SK-N-SH (cell line): ENCODE measurements around the gene ARL1. TPM values are rescaled to one million over a fixed set of nuclear protein-coding genes. Genes with fewer than 3 reads are reported as not detected.

Source experiments
- CTCF ChIA-PET: fragments of 300-600, 350-600 bp; formaldehyde crosslinking; extraction: SDS; loops from one replicate; lab custom pipeline; 2021; lab: Yijun Ruan, JAX
- POLR2A ChIA-PET: fragments of 350-600 bp; sonication (Branson Sonifier 250); formaldehyde crosslinking; extraction: SDS; loops from one replicate; lab custom pipeline; 2020; ENCODE audit warnings: antibody characterized with exemption, inconsistent platforms; lab: Yijun Ruan, JAX
- DNase-seq: peaks from one replicate; pipeline ENCODE4 v3.0.0; 2012
- H2AFZ ChIP-seq: fragments of 200-600 bp; sonication (generic); 2 replicates; pipeline ENCODE4 v1.8.1; 2016; ENCODE audit warnings: antibody characterized with exemption, mild to moderate bottlenecking, low read depth
- H3F3A ChIP-seq: fragments of 200-600 bp; sonication (generic); replicated peaks from 2 replicates; pipeline ENCODE3; 2016; ENCODE audit warnings: antibody characterized with exemption, mild to moderate bottlenecking; ENCODE audit not compliant: insufficient read depth
- H3K27ac ChIP-seq, 2 experiments: fragments of 200-500 bp in 1 of 2; fragments of 200-600 bp in 1 of 2; sonication (Bioruptor generic) in 1 of 2; sonication (generic), shearing (Covaris generic) in 1 of 2; 2 replicates each; pipeline versions ENCODE4 v1.5.1 to v1.6.1; 2014 to 2016; ENCODE audit warnings: low read depth in 2 of 2, inconsistent platforms in 1 of 2, low read length in 1 of 2, mild to moderate bottlenecking in 1 of 2, mixed read lengths in 1 of 2
- H3K27me3 ChIP-seq: fragments of 200-600 bp; sonication (generic), shearing (Covaris generic); 2 replicates; pipeline ENCODE4 v1.6.1; 2016; ENCODE audit warnings: mixed run types; ENCODE audit not compliant: insufficient read depth
- H3K36me3 ChIP-seq, 2 experiments: fragments of 200-500 bp in 1 of 2; fragments of 200-600 bp in 1 of 2; sonication (Bioruptor generic) in 1 of 2; sonication (generic) in 1 of 2; replicated peaks in 1 of 2; 2 replicates each; pipeline versions ENCODE3 to v1.5.1; 2014 to 2016; ENCODE audit warnings: low read length in 1 of 2, mild to moderate bottlenecking in 1 of 2; ENCODE audit not compliant: insufficient read depth in 2 of 2, control insufficient read depth in 1 of 2
- H3K4me1 ChIP-seq, 2 experiments: fragments of 200-500 bp in 1 of 2; fragments of 200-600 bp in 1 of 2; sonication (Bioruptor generic) in 1 of 2; sonication (generic), shearing (Covaris generic) in 1 of 2; 2 replicates each; pipeline versions ENCODE4 v1.5.1 to v1.6.1; 2014 to 2016; ENCODE audit warnings: low read depth in 1 of 2, low read length in 1 of 2, mixed run types in 1 of 2; ENCODE audit not compliant: insufficient read depth in 2 of 2, control insufficient read depth in 1 of 2
- H3K4me2 ChIP-seq: fragments of 200-600 bp; sonication (generic), shearing (Covaris generic); 2 replicates; pipeline ENCODE4 v1.6.1; 2017; ENCODE audit warnings: mixed run types
- H3K4me3 ChIP-seq, 2 experiments: fragments of 200-500 bp in 1 of 2; fragments of 200-600 bp in 1 of 2; sonication (Bioruptor generic) in 1 of 2; sonication (generic), shearing (Covaris generic) in 1 of 2; 2 replicates each; pipeline versions ENCODE4 v1.5.1 to v1.8.1; 2014 to 2016; ENCODE audit warnings: low read depth in 2 of 2, inconsistent platforms in 1 of 2, low read length in 1 of 2, mild to moderate bottlenecking in 1 of 2, mixed read lengths in 1 of 2, moderate library complexity in 1 of 2
- H3K79me2 ChIP-seq: fragments of 200-600 bp; sonication (generic); 2 replicates; pipeline ENCODE4 v1.8.1; 2017; ENCODE audit warnings: mild to moderate bottlenecking; ENCODE audit not compliant: insufficient read depth
- H3K9ac ChIP-seq: fragments of 200-600 bp; sonication (generic); 2 replicates; pipeline ENCODE4 v1.6.1; 2017; ENCODE audit warnings: mixed run types
- H3K9me2 ChIP-seq: fragments of 200-600 bp; sonication (generic); 2 replicates; pipeline ENCODE4 v1.6.1; 2017; ENCODE audit warnings: mixed run types
- H3K9me3 ChIP-seq: fragments of 200-600 bp; sonication (generic); 2 replicates; pipeline ENCODE4 v1.6.1; 2017; ENCODE audit warnings: mixed run types, mild to moderate bottlenecking, moderate library complexity
- H4K20me1 ChIP-seq: fragments of 200-600 bp; sonication (generic); 2 replicates; pipeline ENCODE4 v1.6.1; 2017; ENCODE audit warnings: mild to moderate bottlenecking, mixed run types; ENCODE audit not compliant: insufficient read depth
- CHD2 ChIP-seq: fragments of 150-350 bp; IDR thresholded peaks from 2 replicates; pipeline ENCODE4 v1.6.1; 2018; ENCODE audit warnings: low read length; ENCODE audit not compliant: partially characterized antibody
- EZH2phosphoT487 ChIP-seq: fragments of 200-600 bp; sonication (generic); IDR thresholded peaks from 2 replicates; pipeline ENCODE4 v1.6.1; 2017; ENCODE audit warnings: low read depth, mixed run types, mild to moderate bottlenecking, antibody characterized with exemption, moderate library complexity, borderline replicate concordance
- GABPA ChIP-seq: IDR thresholded peaks from 2 replicates; pipeline ENCODE4 v1.4.0; 2012; ENCODE audit warnings: low read depth, mild to moderate bottlenecking
- POLR2AphosphoS5 ChIP-seq: IDR thresholded peaks from 2 replicates; pipeline ENCODE4 v1.6.1; 2012; ENCODE audit warnings: low read depth, low read length
- RAD21 ChIP-seq: IDR thresholded peaks from 2 replicates; pipeline ENCODE4 v1.6.1; 2012; ENCODE audit warnings: mild to moderate bottlenecking, low read length
- TCF12 ChIP-seq: IDR thresholded peaks from 2 replicates; pipeline ENCODE4 v1.4.0; 2012
- TEAD4 ChIP-seq: IDR thresholded peaks from 2 replicates; pipeline ENCODE4 v1.4.0; 2012; ENCODE audit warnings: mild to moderate bottlenecking, borderline replicate concordance; ENCODE audit not compliant: insufficient read depth
- WGBS: methylation state at CpG from one replicate; pipeline ENCODE4 v1.1.6; 2017; ENCODE audit warnings: low lambda C conversion rate; 5-methylcytosine and 5-hydroxymethylcytosine counted together
- polyA plus RNA-seq, 3 experiments: library from polyadenylated mRNA; depleted of rRNA; stranded (reverse); fragments of >200 nt; gene quantifications; 2 replicates each; pipeline ENCODE4 v1.2.3, GENCODE V29; 2012
- TF ChIP-seq, protein P1 (sequence below): IDR thresholded peaks from 2 replicates; pipeline ENCODE4 v1.4.0; 2012; ENCODE audit warnings: low read depth, borderline replicate concordance
- TF ChIP-seq, protein P2 (sequence below): fragments of 200-600 bp; sonication (generic); IDR thresholded peaks from 2 replicates; pipeline ENCODE4 v1.6.1; 2017; ENCODE audit warnings: antibody characterized with exemption, mild to moderate bottlenecking, moderate library complexity
- TF ChIP-seq, protein P3 (sequence below): IDR thresholded peaks from 2 replicates; pipeline ENCODE4; 2012
- TF ChIP-seq, protein P4 (sequence below): IDR thresholded peaks from 2 replicates; pipeline ENCODE4 v1.4.0; 2012; ENCODE audit warnings: low read depth
- TF ChIP-seq, protein P5 (sequence below): fragments of 150-350 bp; IDR thresholded peaks from 2 replicates; pipeline ENCODE4 v1.6.1; 2016; ENCODE audit warnings: mild to moderate bottlenecking, low read depth, low read length

The ARL1 gene
- polyA plus RNA-seq, 1 of the 3 experiments (the other 2 are of a cell fraction): 50.2 TPM

DNA sequence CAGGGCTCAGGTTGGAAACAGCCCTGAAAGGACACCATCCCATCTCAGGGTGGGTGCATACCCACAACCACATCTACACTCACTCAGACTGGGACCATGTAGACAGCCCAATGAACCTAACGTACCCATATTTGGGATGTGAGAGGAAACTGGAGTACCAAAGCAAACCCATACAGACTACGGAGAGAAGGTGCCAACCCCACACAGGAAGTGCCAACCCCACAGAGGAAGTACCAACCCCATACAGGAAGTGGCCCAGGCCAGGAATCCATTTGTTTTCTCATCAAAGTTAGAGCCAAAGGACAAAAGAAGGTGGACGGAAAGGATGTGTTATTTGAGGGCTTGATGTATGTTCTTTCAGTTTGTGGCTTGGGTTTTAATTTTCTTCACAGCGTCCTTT is 48.1 kb upstream of the ARL1 start:
- 37% methylated on average over 4 of the region's 4 CpGs for WGBS
- no peaks in the 10 kb centered on the region for H3K9me2 ChIP-seq
- CTCF ChIA-PET: interaction anchor here (1.0 kb wide), 1 partner anchor 41 kb away, joined by 3 read pairs; no protein-coding TSS in a partner anchor

DNA sequence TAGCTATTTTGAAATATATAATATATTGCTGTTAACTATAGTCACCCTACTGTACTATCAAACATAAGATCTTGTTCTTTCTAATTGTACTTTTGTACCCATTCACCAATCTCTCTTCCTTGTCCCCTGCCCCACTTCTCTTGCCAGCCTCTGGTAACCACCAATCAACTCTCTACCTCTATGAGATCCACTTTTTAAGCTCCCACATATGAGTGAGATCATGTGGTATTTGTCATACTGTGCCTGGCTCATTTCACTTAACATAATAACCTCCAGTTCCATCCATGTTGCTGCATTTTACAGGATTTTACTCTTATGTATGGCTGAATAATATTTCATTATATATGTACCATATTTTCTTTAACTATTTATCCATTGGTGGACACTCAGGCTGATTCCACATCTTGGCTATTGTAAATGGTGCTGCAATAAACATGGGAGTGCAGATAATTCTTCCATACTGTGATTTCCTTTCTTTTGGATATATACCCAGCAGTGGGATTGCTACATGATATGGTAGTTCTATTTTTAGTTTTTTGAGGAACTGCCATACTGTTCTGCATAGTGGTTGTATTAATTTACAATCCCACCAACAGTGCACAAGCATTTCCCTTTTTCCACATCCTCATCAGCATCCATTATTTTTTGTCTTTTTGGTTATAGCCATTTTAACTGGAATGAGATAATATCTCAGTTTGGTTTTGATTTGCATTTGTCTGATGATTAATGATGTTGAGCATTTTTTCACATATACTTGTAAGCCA is 34.1 kb upstream of the ARL1 start:
- Histone ChIP-seq H3K27ac (no peak overlapping the region), H3K9ac (no peak overlapping the region), H3K79me2 (no peaks in the 10 kb centered on the region), H3F3A (no peaks in the 10 kb centered on the region), H3K27me3 (peaks cover 12% of the 10 kb centered on the region; the same call in 1 of the 2 replicates), H3K4me3 (no peak overlapping the region), H3K9me2 (no peaks in the 10 kb centered on the region), H4K20me1 (no peaks in the 10 kb centered on the region), H3K36me3 (no peaks in the 10 kb centered on the region), H3K9me3 (no peaks in the 10 kb centered on the region), H3K4me2 (no peak overlapping the region), H3K4me1 (no peaks in the 10 kb centered on the region), H2AFZ (no peak overlapping the region)
- no peak for DNase-seq
- ChIA-PET POLR2A (no interaction called here), CTCF (no interaction called here)
- no peak for TF ChIP-seq TEAD4
- no peak for TF ChIP-seq TCF12
- TF ChIP-seq EZH2phosphoT487: no peak
- no peak for TF ChIP-seq POLR2AphosphoS5
- TF ChIP-seq RAD21: no peak
- TF ChIP-seq, protein P1, sequence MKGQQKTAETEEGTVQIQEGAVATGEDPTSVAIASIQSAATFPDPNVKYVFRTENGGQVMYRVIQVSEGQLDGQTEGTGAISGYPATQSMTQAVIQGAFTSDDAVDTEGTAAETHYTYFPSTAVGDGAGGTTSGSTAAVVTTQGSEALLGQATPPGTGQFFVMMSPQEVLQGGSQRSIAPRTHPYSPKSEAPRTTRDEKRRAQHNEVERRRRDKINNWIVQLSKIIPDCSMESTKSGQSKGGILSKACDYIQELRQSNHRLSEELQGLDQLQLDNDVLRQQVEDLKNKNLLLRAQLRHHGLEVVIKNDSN: no peak
- TF ChIP-seq, protein P2, sequence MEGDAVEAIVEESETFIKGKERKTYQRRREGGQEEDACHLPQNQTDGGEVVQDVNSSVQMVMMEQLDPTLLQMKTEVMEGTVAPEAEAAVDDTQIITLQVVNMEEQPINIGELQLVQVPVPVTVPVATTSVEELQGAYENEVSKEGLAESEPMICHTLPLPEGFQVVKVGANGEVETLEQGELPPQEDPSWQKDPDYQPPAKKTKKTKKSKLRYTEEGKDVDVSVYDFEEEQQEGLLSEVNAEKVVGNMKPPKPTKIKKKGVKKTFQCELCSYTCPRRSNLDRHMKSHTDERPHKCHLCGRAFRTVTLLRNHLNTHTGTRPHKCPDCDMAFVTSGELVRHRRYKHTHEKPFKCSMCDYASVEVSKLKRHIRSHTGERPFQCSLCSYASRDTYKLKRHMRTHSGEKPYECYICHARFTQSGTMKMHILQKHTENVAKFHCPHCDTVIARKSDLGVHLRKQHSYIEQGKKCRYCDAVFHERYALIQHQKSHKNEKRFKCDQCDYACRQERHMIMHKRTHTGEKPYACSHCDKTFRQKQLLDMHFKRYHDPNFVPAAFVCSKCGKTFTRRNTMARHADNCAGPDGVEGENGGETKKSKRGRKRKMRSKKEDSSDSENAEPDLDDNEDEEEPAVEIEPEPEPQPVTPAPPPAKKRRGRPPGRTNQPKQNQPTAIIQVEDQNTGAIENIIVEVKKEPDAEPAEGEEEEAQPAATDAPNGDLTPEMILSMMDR: no peak
- TF ChIP-seq, protein P3, sequence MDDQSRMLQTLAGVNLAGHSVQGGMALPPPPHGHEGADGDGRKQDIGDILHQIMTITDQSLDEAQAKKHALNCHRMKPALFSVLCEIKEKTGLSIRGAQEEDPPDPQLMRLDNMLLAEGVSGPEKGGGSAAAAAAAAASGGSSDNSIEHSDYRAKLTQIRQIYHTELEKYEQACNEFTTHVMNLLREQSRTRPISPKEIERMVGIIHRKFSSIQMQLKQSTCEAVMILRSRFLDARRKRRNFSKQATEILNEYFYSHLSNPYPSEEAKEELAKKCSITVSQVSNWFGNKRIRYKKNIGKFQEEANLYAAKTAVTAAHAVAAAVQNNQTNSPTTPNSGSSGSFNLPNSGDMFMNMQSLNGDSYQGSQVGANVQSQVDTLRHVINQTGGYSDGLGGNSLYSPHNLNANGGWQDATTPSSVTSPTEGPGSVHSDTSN: no peak
- TF ChIP-seq CHD2: no peak
- TF ChIP-seq, protein P4, sequence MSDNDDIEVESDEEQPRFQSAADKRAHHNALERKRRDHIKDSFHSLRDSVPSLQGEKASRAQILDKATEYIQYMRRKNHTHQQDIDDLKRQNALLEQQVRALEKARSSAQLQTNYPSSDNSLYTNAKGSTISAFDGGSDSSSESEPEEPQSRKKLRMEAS: no peak

More for the DNA sequence above, 48.1 kb upstream of the ARL1 start:
- H3K27me3 ChIP-seq: no peaks in the 10 kb centered on the region; the same call in 1 of the 2 replicates
- no peak for DNase-seq
- H3K9me3 ChIP-seq: no peaks in the 10 kb centered on the region
- no peaks in the 10 kb centered on the region for H3F3A ChIP-seq
- H3K9ac ChIP-seq: no peak overlapping the region
- no peak overlapping the region for H3K27ac ChIP-seq
- H4K20me1 ChIP-seq: no peaks in the 10 kb centered on the region
- H3K4me3 ChIP-seq: no peak overlapping the region
- H2AFZ ChIP-seq: peak overlapping the region; percentile 59; the same call in 1 of the 2 replicates
- peak; percentile 40; the same call in 1 of the 2 replicates for TF ChIP-seq GABPA
- TF ChIP-seq, protein P5, sequence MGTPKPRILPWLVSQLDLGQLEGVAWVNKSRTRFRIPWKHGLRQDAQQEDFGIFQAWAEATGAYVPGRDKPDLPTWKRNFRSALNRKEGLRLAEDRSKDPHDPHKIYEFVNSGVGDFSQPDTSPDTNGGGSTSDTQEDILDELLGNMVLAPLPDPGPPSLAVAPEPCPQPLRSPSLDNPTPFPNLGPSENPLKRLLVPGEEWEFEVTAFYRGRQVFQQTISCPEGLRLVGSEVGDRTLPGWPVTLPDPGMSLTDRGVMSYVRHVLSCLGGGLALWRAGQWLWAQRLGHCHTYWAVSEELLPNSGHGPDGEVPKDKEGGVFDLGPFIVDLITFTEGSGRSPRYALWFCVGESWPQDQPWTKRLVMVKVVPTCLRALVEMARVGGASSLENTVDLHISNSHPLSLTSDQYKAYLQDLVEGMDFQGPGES: no peak
- TF ChIP-seq, all 33 proteins: peak for 1
- Histone ChIP-seq H3K4me2 (no peak overlapping the region), H3K4me1 (no peaks in the 10 kb centered on the region), H3K36me3 (no peaks in the 10 kb centered on the region), H3K79me2 (no peaks in the 10 kb centered on the region)
- POLR2A ChIA-PET: no interaction called here
